ENCODE data around the gene LGALS13. TPM values are rescaled to one million over a fixed set of nuclear protein-coding genes. Genes with fewer than 3 reads are reported as not detected.

The LGALS13 gene
- total RNA-seq, 4 donors from 2014 or later: not detected

DNA sequence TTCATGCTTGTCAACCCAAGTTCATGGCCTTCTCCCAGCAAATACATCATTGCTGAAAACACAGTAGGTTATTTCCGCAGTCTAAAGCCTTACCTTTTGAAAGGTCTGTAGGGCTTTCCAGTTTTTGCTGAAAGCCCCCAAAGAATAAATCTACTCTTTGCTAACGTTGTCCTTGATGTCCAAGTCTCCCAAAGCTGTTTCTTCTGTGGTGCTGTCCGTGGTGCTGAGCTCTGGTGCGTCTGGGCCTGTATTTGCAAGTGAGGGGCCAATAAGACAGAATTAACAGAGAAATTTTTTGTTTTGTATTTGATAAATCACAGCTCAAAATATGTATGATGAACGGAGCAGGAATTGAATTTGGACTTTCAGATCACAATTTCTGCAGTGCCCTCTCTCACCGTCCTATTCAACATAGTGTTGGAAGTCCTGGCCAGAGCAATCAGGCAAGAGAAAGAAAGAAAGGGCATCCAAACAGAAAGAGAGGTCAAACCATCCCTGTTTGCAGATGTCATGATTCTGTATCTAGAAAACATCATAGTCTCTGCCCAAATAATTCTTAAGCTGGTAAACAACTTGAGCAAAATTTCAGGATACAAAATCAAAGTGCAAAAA lies 43.6 kb downstream of the LGALS13 start:
- TF ChIP-seq, protein P1, sequence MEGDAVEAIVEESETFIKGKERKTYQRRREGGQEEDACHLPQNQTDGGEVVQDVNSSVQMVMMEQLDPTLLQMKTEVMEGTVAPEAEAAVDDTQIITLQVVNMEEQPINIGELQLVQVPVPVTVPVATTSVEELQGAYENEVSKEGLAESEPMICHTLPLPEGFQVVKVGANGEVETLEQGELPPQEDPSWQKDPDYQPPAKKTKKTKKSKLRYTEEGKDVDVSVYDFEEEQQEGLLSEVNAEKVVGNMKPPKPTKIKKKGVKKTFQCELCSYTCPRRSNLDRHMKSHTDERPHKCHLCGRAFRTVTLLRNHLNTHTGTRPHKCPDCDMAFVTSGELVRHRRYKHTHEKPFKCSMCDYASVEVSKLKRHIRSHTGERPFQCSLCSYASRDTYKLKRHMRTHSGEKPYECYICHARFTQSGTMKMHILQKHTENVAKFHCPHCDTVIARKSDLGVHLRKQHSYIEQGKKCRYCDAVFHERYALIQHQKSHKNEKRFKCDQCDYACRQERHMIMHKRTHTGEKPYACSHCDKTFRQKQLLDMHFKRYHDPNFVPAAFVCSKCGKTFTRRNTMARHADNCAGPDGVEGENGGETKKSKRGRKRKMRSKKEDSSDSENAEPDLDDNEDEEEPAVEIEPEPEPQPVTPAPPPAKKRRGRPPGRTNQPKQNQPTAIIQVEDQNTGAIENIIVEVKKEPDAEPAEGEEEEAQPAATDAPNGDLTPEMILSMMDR (IDR thresholded peaks at IDR 0.05; ENCODE audit: low read depth): no peak

DNA sequence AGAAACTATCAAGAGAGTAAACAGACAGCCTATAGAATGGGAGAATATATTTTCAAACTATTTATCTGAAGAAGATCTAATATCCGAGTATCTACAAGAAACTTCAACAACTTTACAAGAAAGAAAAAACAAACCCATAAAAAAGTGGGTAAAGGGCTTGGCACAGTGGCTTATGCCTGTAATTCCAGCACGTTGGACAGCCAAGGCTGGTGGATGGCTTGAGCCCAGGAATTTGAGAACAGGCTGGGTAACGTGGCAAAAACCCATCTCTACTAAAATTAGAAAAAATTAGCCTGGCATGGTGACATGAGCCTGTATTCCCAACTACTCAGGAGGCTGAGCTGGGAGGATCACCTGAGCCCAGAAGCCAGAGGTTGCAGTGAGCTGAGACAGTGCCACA lies 45.6 kb downstream of the LGALS13 start:
- TF ChIP-seq, protein P1 (IDR thresholded peaks at IDR 0.05; ENCODE audit: low read depth): no peak

DNA sequence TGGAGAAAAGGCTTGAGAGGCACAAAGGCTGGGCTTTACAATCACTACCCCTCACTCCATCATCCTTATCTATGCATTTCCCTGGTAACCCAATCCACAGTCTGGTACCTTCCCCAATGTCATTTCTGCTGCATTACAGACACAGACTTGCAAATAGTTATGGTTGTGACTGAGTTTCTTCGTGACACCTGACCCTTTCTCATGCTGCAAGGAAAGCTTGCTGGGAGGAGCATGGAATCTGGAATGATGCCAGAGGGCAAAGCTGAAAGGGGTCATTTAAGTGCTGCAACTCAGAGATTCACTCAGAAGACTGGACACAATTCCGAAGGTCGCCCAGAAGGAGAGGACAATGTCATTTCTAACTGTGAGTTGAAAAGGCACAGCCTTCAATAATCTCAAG lies 53.3 kb downstream of the LGALS13 start, which contains the start of gene LGALS16:
Gene LGALS16 (plus strand): TSS at position 301 of the 400 bp plus-strand sequence. CDS start 49 bp downstream, at position 350.
- TF ChIP-seq, protein P1 (IDR thresholded peaks at IDR 0.05; ENCODE audit: low read depth): no peak

Small RNA genes lying within 50 kb of the gene (small RNA-seq; reads per million reads assigned to genes)
- gene AC005176.2 (not detected), gene RPS29P24 (not detected), gene RPS29P25 (not detected), gene RPS29P26 (not detected), gene RPS29P30 (not detected)

Other genes with a start within 250 kb of the LGALS13 start
- 10 to 100 TPM; 24.3 to 32.4 (median 30.2) TPM for gene PAF1, start 211.4 kb upstream of the LGALS13 start, total RNA-seq
- gene MED29, start 211.1 kb upstream of the LGALS13 start, total RNA-seq: 10 to 100 TPM; 23.1 to 28.9 (median 26.4) TPM
- gene ZFP36, start 195.7 kb upstream of the LGALS13 start, total RNA-seq: 100 to 1,000 TPM in 2 of 4 donors, 10 to 100 TPM in 2; 76.9 to 156 (median 95.5) TPM
- 10 to 100 TPM in 2 of 4 donors, 1 to 10 TPM in 2; 7.9 to 19.4 (median 10.0) TPM for gene PLEKHG2, start 189.9 kb upstream of the LGALS13 start, total RNA-seq
- 1,000 to 10,000 TPM; 1,086 to 2,005 (median 1,454) TPM for gene RPS16, start 166.6 kb upstream of the LGALS13 start, total RNA-seq
- gene SUPT5H, start 156.9 kb upstream of the LGALS13 start, total RNA-seq: 10 to 100 TPM; 41.7 to 87.4 (median 59.6) TPM
- 10 to 100 TPM; 31.9 to 50.1 (median 38.6) TPM for gene TIMM50, start 121.7 kb upstream of the LGALS13 start, total RNA-seq
- not detected for gene DLL3, start 103.6 kb upstream of the LGALS13 start, total RNA-seq
- gene SELENOV, start 87.4 kb upstream of the LGALS13 start, total RNA-seq: not detected
- gene EID2B, start 69.7 kb upstream of the LGALS13 start, total RNA-seq: 1 to 10 TPM in 3 of 4 donors, under 1 TPM in 1; 0.65 to 3.3 (median 2.1) TPM
- gene EID2, start 62.4 kb upstream of the LGALS13 start, total RNA-seq: 10 to 100 TPM in 2 of 4 donors, 1 to 10 TPM in 2; 5.9 to 13.4 (median 9.0) TPM
- gene LGALS16, start 53.4 kb downstream of the LGALS13 start, total RNA-seq: not detected
- gene LGALS14, start 102.0 kb downstream of the LGALS13 start, total RNA-seq: not detected
- gene CLC, start 135.5 kb downstream of the LGALS13 start, total RNA-seq: not detected
- not detected for gene LEUTX, start 176.3 kb downstream of the LGALS13 start, total RNA-seq
- 10 to 100 TPM in 1 of 4 donors, 1 to 10 TPM in 3; 4.9 to 15.6 (median 8.7) TPM for gene DYRK1B, start 231.6 kb downstream of the LGALS13 start, total RNA-seq
- 100 to 1,000 TPM; 101 to 168 (median 104) TPM for gene FBL, start 243.9 kb downstream of the LGALS13 start, total RNA-seq